Raji (cell line): ENCODE results near the gene ECT2L.

ENCODE experiments used
- POLR2A ChIP-seq: IDR thresholded peaks from 2 replicates; pipeline ENCODE4 v1.6.1; 2011; ENCODE audit warnings: low read depth, low read length, control low read depth; ENCODE audit not compliant: insufficient read depth

ECT2L gene

GRCh38 chr6:138796771-138797170 lies 884 bp downstream of the ECT2L start:
- no peak for TF ChIP-seq POLR2A

- TF ChIP-seq POLR2A, result no peak
These were observed 2.0 kb downstream of the ECT2L start for GRCh38 chr6:138797806-138798446.

- TF ChIP-seq POLR2A, result no peak
These were observed 4.7 kb downstream of the ECT2L start for GRCh38 chr6:138800377-138801150.

- TF ChIP-seq POLR2A, result no peak
These were observed 7.4 kb downstream of the ECT2L start for GRCh38 chr6:138803331-138803730.

GRCh38 chr6:138803861-138804260 lies 8.0 kb downstream of the ECT2L start:
- TF ChIP-seq POLR2A, result no peak

- no peak for TF ChIP-seq POLR2A
These were observed 9.3 kb downstream of the ECT2L start for GRCh38 chr6:138805016-138805765.

- TF ChIP-seq POLR2A, result no peak
These were observed 11.0 kb downstream of the ECT2L start for GRCh38 chr6:138806889-138807288.

GRCh38 chr6:138809677-138810076 lies 13.8 kb downstream of the ECT2L start:
- no peak for TF ChIP-seq POLR2A

- TF ChIP-seq POLR2A, result no peak
These were observed 16.0 kb downstream of the ECT2L start for GRCh38 chr6:138811866-138812265.

GRCh38 chr6:138814179-138814834 lies 18.4 kb downstream of the ECT2L start:
- no peak for TF ChIP-seq POLR2A

- TF ChIP-seq POLR2A, result no peak
These were observed 19.3 kb downstream of the ECT2L start for GRCh38 chr6:138815221-138815620.

GRCh38 chr6:138815797-138816528 lies 20.1 kb downstream of the ECT2L start:
- TF ChIP-seq POLR2A, result no peak

- no peak for TF ChIP-seq POLR2A
These were observed 21.9 kb downstream of the ECT2L start for GRCh38 chr6:138817799-138818198.

GRCh38 chr6:138818496-138819194 lies 22.8 kb downstream of the ECT2L start:
- no peak for TF ChIP-seq POLR2A

- no peak for TF ChIP-seq POLR2A
These were observed 25.6 kb downstream of the ECT2L start for GRCh38 chr6:138821519-138821918.
